GM23248 (cell line): Measurements from ENCODE around the gene HDAC9. TPM values are rescaled to one million over a fixed set of nuclear protein-coding genes. Genes with fewer than 3 reads are reported as not detected.

Experiments used
- DNase-seq: peaks from one replicate; pipeline ENCODE4 v3.0.0-alpha.2; 2015
- H2AFZ ChIP-seq: fragments of 200-600 bp; sonication (generic); 2 replicates; pipeline ENCODE4 v1.6.1; 2016; ENCODE audit warnings: antibody characterized with exemption
- H3F3A ChIP-seq: fragments of 200-600 bp; sonication (generic); 2 replicates; pipeline ENCODE4 v1.6.1; 2016; ENCODE audit warnings: mild to moderate bottlenecking, antibody characterized with exemption, mixed run types; ENCODE audit not compliant: insufficient read depth
- H3K27ac ChIP-seq: fragments of 200-600 bp; sonication (generic); 2 replicates; pipeline ENCODE4 v1.5.1; 2016; ENCODE audit warnings: mild to moderate bottlenecking
- H3K27me3 ChIP-seq: fragments of 200-600 bp; sonication (generic); replicated peaks from 2 replicates; pipeline ENCODE4 v1.6.1; 2016; ENCODE audit warnings: mild to moderate bottlenecking; ENCODE audit not compliant: insufficient read depth
- H3K36me3 ChIP-seq: fragments of 200-600 bp; sonication (generic); 2 replicates; pipeline ENCODE4 v1.6.1; 2016; ENCODE audit warnings: low read depth, mild to moderate bottlenecking
- H3K4me1 ChIP-seq: fragments of 200-600 bp; sonication (generic); 2 replicates; pipeline ENCODE4 v1.6.1; 2016; ENCODE audit warnings: mild to moderate bottlenecking; ENCODE audit not compliant: insufficient read depth
- H3K4me2 ChIP-seq: fragments of 200-600 bp; sonication (generic); one replicate; pipeline ENCODE4 v1.6.1; 2016; ENCODE audit warnings: mild to moderate bottlenecking; ENCODE audit not compliant: unreplicated experiment
- H3K4me3 ChIP-seq: fragments of 200-600 bp; sonication (generic); 2 replicates; pipeline ENCODE4 v1.5.1; 2016; ENCODE audit warnings: mild to moderate bottlenecking
- H3K79me2 ChIP-seq: fragments of 200-600 bp; sonication (generic); 2 replicates; pipeline ENCODE4 v1.6.1; 2016; ENCODE audit warnings: mild to moderate bottlenecking; ENCODE audit not compliant: insufficient read depth
- H3K9ac ChIP-seq: fragments of 200-600 bp; sonication (generic); 2 replicates; pipeline ENCODE4 v1.6.1; 2016; ENCODE audit warnings: mild to moderate bottlenecking
- H3K9me2 ChIP-seq: fragments of 200-600 bp; sonication (generic); 2 replicates; pipeline ENCODE4 v1.6.1; 2016; ENCODE audit warnings: mixed run types, mild to moderate bottlenecking, moderate library complexity; ENCODE audit not compliant: insufficient read depth
- H3K9me3 ChIP-seq: fragments of 200-600 bp; sonication (generic); one replicate; pipeline ENCODE4 v1.6.1; 2017; ENCODE audit warnings: low read depth
- H4K20me1 ChIP-seq: fragments of 200-600 bp; sonication (generic); 2 replicates; pipeline ENCODE4 v1.6.0; 2016; ENCODE audit not compliant: insufficient read depth
- EZH2 ChIP-seq: fragments of 200-600 bp; sonication (generic); IDR thresholded peaks from 2 replicates; pipeline ENCODE4 v1.6.1; 2018; ENCODE audit warnings: antibody characterized with exemption, mild to moderate bottlenecking; ENCODE audit not compliant: insufficient read depth, poor library complexity, severe bottlenecking
- EZH2phosphoT487 ChIP-seq: fragments of 200-600 bp; sonication (generic); IDR thresholded peaks from 2 replicates; pipeline ENCODE4 v1.6.1; 2018; ENCODE audit warnings: antibody characterized with exemption, moderate library complexity, mild to moderate bottlenecking, low read depth; ENCODE audit not compliant: insufficient read depth
- WGBS, 2 experiments: methylation state at CpG; one replicate each; pipeline ENCODE4 v1.1.6; 2015 to 2017; ENCODE audit warnings: low lambda C conversion rate in 2 of 2, low coverage in 1 of 2; ENCODE audit errors: missing lambda C conversion rate in 2 of 2; 5-methylcytosine and 5-hydroxymethylcytosine counted together
- in situ Hi-C: fragments of 300-500 bp; cut with MboI; formaldehyde crosslinking; loops from 2 replicates; pipeline ENCODE4 v1.15.0; 2020
- polyA plus RNA-seq: library from polyadenylated mRNA; unstranded; fragments of >200 nt; fragmentation: Nextera tagmentation; extraction: Ambion mirVana; gene quantifications from 2 replicates; pipeline ENCODE4 v1.2.1, GENCODE V29; 2016
- total RNA-seq: library from RNA; depleted of rRNA; stranded (reverse); fragments of >200 nt; shearing (Covaris generic); gene quantifications from 2 replicates; pipeline ENCODE4 v1.2.3, GENCODE V29; 2014

Gene HDAC9
- total and polyA plus RNA-seq, 2 experiments from 2014 or later: 1.6 to 2.1 TPM

GRCh38 chr7:18760046-18760445 is 264.5 kb downstream of the HDAC9 start:
- peaks cover 17% of the 10 kb centered on the region for H3K4me1 ChIP-seq
- no peak overlapping the region for H3K27ac ChIP-seq
- H2AFZ ChIP-seq: no peak overlapping the region
- H3K27me3 ChIP-seq: no peaks in the 10 kb centered on the region
- no peak overlapping the region for H3K4me3 ChIP-seq
- no peak overlapping the region for H3K4me2 ChIP-seq
- no peaks in the 10 kb centered on the region for H3K9me3 ChIP-seq
- in situ Hi-C loops: no loop called here
- H4K20me1 ChIP-seq: no peaks in the 10 kb centered on the region
- peaks cover 11% of the 10 kb centered on the region for H3F3A ChIP-seq
- H3K79me2 ChIP-seq: no peaks in the 10 kb centered on the region
- H3K36me3 ChIP-seq: no peaks in the 10 kb centered on the region
- no peaks in the 10 kb centered on the region for H3K9me2 ChIP-seq
- DNase-seq: peak; percentile 9
- WGBS, 2 experiments: 90% methylated on average over 5 of the region's 5 CpGs
- TF ChIP-seq EZH2: no peak
- TF ChIP-seq EZH2phosphoT487: no peak
- H3K9ac ChIP-seq: no peak overlapping the region

GRCh38 chr7:18760631-18761445 is 265.3 kb downstream of the HDAC9 start:
- no peak overlapping the region for H3K4me3 ChIP-seq
- no peaks in the 10 kb centered on the region for H3K79me2 ChIP-seq
- no peaks in the 10 kb centered on the region for H4K20me1 ChIP-seq
- WGBS, 2 experiments: 80 to 84% methylated on average over 7 of the region's 7 CpGs
- peaks cover 13% of the 10 kb centered on the region for H3K4me1 ChIP-seq
- no peak overlapping the region for H3K9ac ChIP-seq
- H3K36me3 ChIP-seq: no peaks in the 10 kb centered on the region
- peaks cover 3% of the 10 kb centered on the region; the same call in 1 of the 2 replicates for H3F3A ChIP-seq
- no peak overlapping the region for H3K27ac ChIP-seq
- H3K4me2 ChIP-seq: no peak overlapping the region
- DNase-seq: no peak
- no peaks in the 10 kb centered on the region for H3K9me2 ChIP-seq
- H3K27me3 ChIP-seq: no peaks in the 10 kb centered on the region
- H2AFZ ChIP-seq: no peak overlapping the region
- no peak for TF ChIP-seq EZH2
- no peak for TF ChIP-seq EZH2phosphoT487
- no peaks in the 10 kb centered on the region for H3K9me3 ChIP-seq
- in situ Hi-C loops: no loop called here

GRCh38 chr7:18762189-18762588 is 266.6 kb downstream of the HDAC9 start:
- no peaks in the 10 kb centered on the region for H3K9me3 ChIP-seq
- no peaks in the 10 kb centered on the region for H3F3A ChIP-seq
- H3K9ac ChIP-seq: no peak overlapping the region
- peak; percentile 89 for DNase-seq
- peaks cover 13% of the 10 kb centered on the region for H3K4me1 ChIP-seq
- TF ChIP-seq EZH2phosphoT487 (no peak), EZH2 (no peak)
- no peak overlapping the region for H3K4me3 ChIP-seq
- peak overlapping the region; percentile 28; the same call in 1 of the 2 replicates for H2AFZ ChIP-seq
- no peaks in the 10 kb centered on the region for H3K27me3 ChIP-seq
- no peaks in the 10 kb centered on the region for H3K9me2 ChIP-seq
- peak overlapping the region; percentile 46 for H3K4me2 ChIP-seq
- no peaks in the 10 kb centered on the region for H3K79me2 ChIP-seq
- in situ Hi-C loops: no loop called here
- H4K20me1 ChIP-seq: no peaks in the 10 kb centered on the region
- WGBS, 2 experiments: 0 to 5% methylated on average over 3 of the region's 3 CpGs
- no peak overlapping the region for H3K27ac ChIP-seq
- no peaks in the 10 kb centered on the region for H3K36me3 ChIP-seq

- no peak overlapping the region for H3K9ac ChIP-seq
- H3K4me1 ChIP-seq: peaks cover 48% of the 10 kb centered on the region
- H3K36me3 ChIP-seq: no peaks in the 10 kb centered on the region
- no peaks in the 10 kb centered on the region for H3K27me3 ChIP-seq
- no peaks in the 10 kb centered on the region for H3K9me3 ChIP-seq
- no peak overlapping the region for H3K27ac ChIP-seq
- no peak overlapping the region for H3K4me3 ChIP-seq
- H4K20me1 ChIP-seq: no peaks in the 10 kb centered on the region
- 8 to 18% methylated on average over 2 of the region's 2 CpGs for WGBS, 2 experiments
- peak overlapping the region; percentile 23; the same call in 1 of the 2 replicates for H2AFZ ChIP-seq
- H3K79me2 ChIP-seq: no peaks in the 10 kb centered on the region
- TF ChIP-seq EZH2phosphoT487 (no peak), EZH2 (no peak)
- DNase-seq: peak; percentile 54
- peaks cover 42% of the 10 kb centered on the region for H3F3A ChIP-seq
- H3K9me2 ChIP-seq: no peaks in the 10 kb centered on the region
- in situ Hi-C loops: no loop called here
- H3K4me2 ChIP-seq: peak overlapping the region; percentile 27
Measured at GRCh38 chr7:18768256-18768655, 272.7 kb downstream of the HDAC9 start.
